Cardiac muscle cell (in vitro differentiated cells and primary cell): ENCODE measurements around the gene SETX. TPM values are rescaled to one million over a fixed set of nuclear protein-coding genes. Genes with fewer than 3 reads are reported as not detected.

Experiments used
- DNase-seq, 2 donors: peaks; one replicate each; pipeline versions ENCODE4 v3.0.0 to v3.0.0-alpha.2; 2010 to 2017; ENCODE audit warnings: low read depth in 1 of 2, low spot score in 1 of 2
- H3K27ac ChIP-seq: fragments of 200-600 bp; sonication (generic); 2 replicates; pipeline ENCODE4 v1.5.1; 2016
- H3K27me3 ChIP-seq: fragments of 200-600 bp; sonication (generic); 2 replicates; pipeline ENCODE4 v1.6.0; 2016; ENCODE audit warnings: control low read depth
- H3K36me3 ChIP-seq: fragments of 200-600 bp; sonication (generic); 2 replicates; pipeline ENCODE4 v1.5.1; 2016; ENCODE audit warnings: control low read depth
- H3K4me1 ChIP-seq: fragments of 200-600 bp; sonication (generic); 2 replicates; pipeline ENCODE4 v1.8.1; 2017; ENCODE audit warnings: low read depth, mild to moderate bottlenecking, mixed run types
- H3K4me3 ChIP-seq: fragments of 200-600 bp; sonication (generic); 2 replicates; pipeline ENCODE4 v1.5.1; 2016; ENCODE audit warnings: mild to moderate bottlenecking
- H3K9me3 ChIP-seq: fragments of 200-600 bp; sonication (generic); 2 replicates; pipeline ENCODE4 v1.5.1; 2017; ENCODE audit warnings: low read depth, mild to moderate bottlenecking, control low read depth
- polyA plus RNA-seq: library from polyadenylated mRNA; unstranded; fragments of >200 nt; fragmentation: Nextera tagmentation; extraction: Ambion mirVana; gene quantifications from 2 replicates; pipeline ENCODE4 v1.2.1, GENCODE V29; 2016
- total RNA-seq: library from RNA; depleted of rRNA; stranded (reverse); fragments of >200 nt; gene quantifications from 2 replicates; pipeline ENCODE4 v1.2.3, GENCODE V29; 2016
- TF ChIP-seq, protein P1 (sequence below): IDR thresholded peaks from 2 replicates; pipeline ENCODE4 v1.5.1; 2012; ENCODE audit warnings: low read depth, mild to moderate bottlenecking, low read length

Gene SETX
- total and polyA plus RNA-seq, 2 experiments from 2014 or later: 16.2 to 34.0 TPM

- Histone ChIP-seq H3K9me3 (no peaks in the 10 kb centered on the region), H3K4me1 (no peaks in the 10 kb centered on the region), H3K36me3 (no peaks in the 10 kb centered on the region), H3K27me3 (peaks cover 15% of the 10 kb centered on the region), H3K27ac (no peak overlapping the region), H3K4me3 (no peak overlapping the region)
- no peak for DNase-seq
- TF ChIP-seq, protein P1, sequence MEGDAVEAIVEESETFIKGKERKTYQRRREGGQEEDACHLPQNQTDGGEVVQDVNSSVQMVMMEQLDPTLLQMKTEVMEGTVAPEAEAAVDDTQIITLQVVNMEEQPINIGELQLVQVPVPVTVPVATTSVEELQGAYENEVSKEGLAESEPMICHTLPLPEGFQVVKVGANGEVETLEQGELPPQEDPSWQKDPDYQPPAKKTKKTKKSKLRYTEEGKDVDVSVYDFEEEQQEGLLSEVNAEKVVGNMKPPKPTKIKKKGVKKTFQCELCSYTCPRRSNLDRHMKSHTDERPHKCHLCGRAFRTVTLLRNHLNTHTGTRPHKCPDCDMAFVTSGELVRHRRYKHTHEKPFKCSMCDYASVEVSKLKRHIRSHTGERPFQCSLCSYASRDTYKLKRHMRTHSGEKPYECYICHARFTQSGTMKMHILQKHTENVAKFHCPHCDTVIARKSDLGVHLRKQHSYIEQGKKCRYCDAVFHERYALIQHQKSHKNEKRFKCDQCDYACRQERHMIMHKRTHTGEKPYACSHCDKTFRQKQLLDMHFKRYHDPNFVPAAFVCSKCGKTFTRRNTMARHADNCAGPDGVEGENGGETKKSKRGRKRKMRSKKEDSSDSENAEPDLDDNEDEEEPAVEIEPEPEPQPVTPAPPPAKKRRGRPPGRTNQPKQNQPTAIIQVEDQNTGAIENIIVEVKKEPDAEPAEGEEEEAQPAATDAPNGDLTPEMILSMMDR: no peak
Observed at GRCh38 chr9:132247942-132248341, 106.8 kb downstream of the SETX start.

DNA sequence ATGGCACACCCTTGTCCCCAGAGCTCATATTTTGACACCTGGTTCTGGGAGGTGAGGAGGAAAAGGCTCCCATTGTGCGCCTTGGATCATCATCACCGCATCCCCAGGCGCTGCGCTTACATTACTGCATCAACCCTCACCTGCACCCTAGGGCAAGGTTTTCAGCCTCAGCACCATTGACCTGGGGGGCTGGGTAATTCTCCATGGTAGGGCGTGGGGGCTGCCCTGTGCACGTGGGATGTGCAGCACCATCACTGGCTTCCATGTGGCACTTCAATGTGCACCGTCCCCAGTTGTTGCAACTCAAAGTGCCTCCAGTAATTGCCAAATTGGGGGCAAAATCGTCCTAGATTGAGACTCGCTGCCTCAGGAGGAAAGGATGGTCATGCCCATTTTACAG, 109.3 kb downstream of the SETX start:
- Histone ChIP-seq H3K4me1 (no peaks in the 10 kb centered on the region), H3K4me3 (no peak overlapping the region), H3K9me3 (no peaks in the 10 kb centered on the region), H3K27ac (no peak overlapping the region), H3K36me3 (no peaks in the 10 kb centered on the region), H3K27me3 (peaks cover 31% of the 10 kb centered on the region)
- DNase-seq: no peak
- TF ChIP-seq, protein P1: no peak

GRCh38 chr9:132244582-132245455, 110.0 kb downstream of the SETX start:
- no peak overlapping the region for H3K27ac ChIP-seq
- no peaks in the 10 kb centered on the region for H3K36me3 ChIP-seq
- H3K27me3 ChIP-seq: peaks cover 31% of the 10 kb centered on the region
- TF ChIP-seq, protein P1: no peak
- H3K4me3 ChIP-seq: no peak overlapping the region
- peak in 1 of 2 donors; percentile 64 for DNase-seq
- H3K9me3 ChIP-seq: no peaks in the 10 kb centered on the region
- H3K4me1 ChIP-seq: no peaks in the 10 kb centered on the region

DNA sequence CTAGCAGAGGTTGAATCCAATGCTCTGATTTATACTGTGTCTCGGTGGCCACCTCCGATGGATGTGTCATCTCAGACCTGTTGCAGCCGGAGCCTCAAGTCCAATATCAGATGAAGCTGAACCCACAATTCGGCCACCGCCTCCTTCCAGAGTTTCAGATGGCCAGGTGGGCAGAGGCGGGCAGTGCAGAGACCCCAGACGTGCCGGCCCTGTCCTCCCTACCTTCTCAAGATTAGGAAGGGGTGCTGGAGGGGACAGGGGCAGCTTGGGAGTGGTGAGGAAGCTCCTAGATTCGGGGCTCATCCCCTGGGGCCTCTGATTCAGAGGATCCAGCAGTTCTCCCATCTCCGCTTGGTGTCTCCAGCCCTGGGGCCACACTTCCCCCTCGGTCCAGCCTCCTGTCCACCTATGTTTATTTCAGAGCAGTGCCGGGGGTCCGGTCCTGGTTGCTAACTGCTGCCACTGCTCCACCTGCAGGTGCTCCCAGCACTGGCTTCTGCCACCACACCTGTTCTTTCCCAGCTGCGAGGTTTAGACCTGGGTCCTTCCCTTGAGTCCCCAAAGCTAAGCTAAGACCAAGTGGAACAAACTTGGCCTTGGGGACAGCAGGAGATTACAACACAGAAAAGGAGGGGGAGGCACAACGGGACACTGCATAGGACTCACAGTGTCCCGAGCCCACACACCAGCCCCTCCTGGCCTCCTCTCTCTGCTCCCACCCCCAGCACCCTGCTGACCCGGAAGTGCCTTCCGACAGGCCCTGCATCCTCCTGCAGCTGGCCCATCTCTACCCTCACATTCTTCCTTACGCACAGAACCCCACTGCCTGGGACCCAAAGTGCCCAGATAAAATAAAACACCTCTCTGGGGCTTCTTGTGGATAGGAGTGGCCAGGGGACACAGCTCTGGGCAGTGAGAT, 111.4 kb downstream of the SETX start:
- no peak overlapping the region for H3K27ac ChIP-seq
- TF ChIP-seq, protein P1: no peak
- H3K36me3 ChIP-seq: no peaks in the 10 kb centered on the region
- peaks cover 31% of the 10 kb centered on the region for H3K27me3 ChIP-seq
- H3K4me1 ChIP-seq: no peaks in the 10 kb centered on the region
- no peak overlapping the region for H3K4me3 ChIP-seq
- DNase-seq: no peak
- H3K9me3 ChIP-seq: no peaks in the 10 kb centered on the region

DNA sequence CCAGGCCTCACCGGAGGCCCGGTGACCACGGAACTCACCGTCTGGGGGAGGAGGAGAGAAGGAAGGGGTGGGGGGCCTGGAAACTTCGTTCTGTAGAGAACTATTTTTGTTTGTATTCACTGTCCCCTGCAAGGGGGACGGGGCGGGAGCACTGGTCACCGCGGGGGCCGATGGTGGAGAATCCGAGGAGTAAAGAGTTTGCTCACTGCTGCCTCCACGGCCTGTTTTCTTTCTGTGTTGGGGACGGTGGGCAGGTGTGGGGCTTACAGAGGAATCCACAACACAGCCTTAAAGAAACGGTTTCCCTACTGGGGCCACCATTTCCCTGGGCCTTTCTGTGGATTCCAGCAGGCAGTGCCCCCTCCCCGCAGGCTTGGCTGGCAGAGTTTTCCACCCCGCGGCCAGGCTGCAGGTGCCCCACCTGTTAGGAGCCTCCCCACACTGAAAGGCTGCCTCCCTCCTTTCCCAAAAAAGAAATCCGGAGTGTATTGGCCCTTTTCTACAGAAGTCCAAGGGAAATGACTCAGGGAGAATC, 112.1 kb downstream of the SETX start:
- peak overlapping the region; percentile 36 for H3K4me3 ChIP-seq
- no peak for DNase-seq
- no peaks in the 10 kb centered on the region for H3K9me3 ChIP-seq
- peaks cover 31% of the 10 kb centered on the region for H3K27me3 ChIP-seq
- H3K36me3 ChIP-seq: no peaks in the 10 kb centered on the region
- TF ChIP-seq, protein P1: no peak
- H3K27ac ChIP-seq: no peak overlapping the region
- H3K4me1 ChIP-seq: no peaks in the 10 kb centered on the region
